Panc1 (cell line): ENCODE results near the gene TTLL11. TPM values are rescaled to one million over a fixed set of nuclear protein-coding genes. Genes with fewer than 3 reads are reported as not detected.

Source experiments
- ATAC-seq: fragments of 200-7000 bp; cut with Tn5 transposase; 2 replicates; pipeline ENCODE4 v1.9.1; 2020; ENCODE audit warnings: mild to moderate bottlenecking, moderate library complexity
- BruUV-seq: library from RNA; stranded (reverse); fragments of 400-500 nt; replicated peaks from 2 replicates; lab custom pipeline; 2021; lab: Mats Ljungman, UMichigan
- CTCF ChIA-PET: fragments of 300-600 bp; sonication (Branson Sonifier 250); formaldehyde crosslinking; loops from one replicate; lab custom pipeline; 2022; ENCODE audit warnings: antibody characterized with exemption; lab: Charles Lee
- POLR2A ChIA-PET: fragments of 300-600 bp; sonication (Branson Sonifier 250); formaldehyde crosslinking; loops from one replicate; lab custom pipeline; 2022; ENCODE audit warnings: antibody characterized with exemption; lab: Charles Lee
- DNase-seq: peaks from one replicate; pipeline ENCODE4 v3.0.0-alpha.2; 2010; ENCODE audit warnings: low read depth, low spot score
- H3K27ac ChIP-seq: 2 replicates; pipeline ENCODE4 v1.5.1; 2011; ENCODE audit warnings: mild to moderate bottlenecking, low read length, inconsistent platforms
- H3K27me3 ChIP-seq: fragments of 200-500 bp; sonication (Bioruptor generic); 2 replicates; pipeline ENCODE4 v1.6.0; 2014; ENCODE audit warnings: low read length, inconsistent platforms; ENCODE audit not compliant: control insufficient read depth, insufficient read depth
- H3K36me3 ChIP-seq: fragments of 200-500 bp; sonication (Bioruptor generic); 2 replicates; pipeline ENCODE4 v1.5.1; 2014; ENCODE audit warnings: inconsistent platforms, mild to moderate bottlenecking, low read length, moderate library complexity; ENCODE audit not compliant: control insufficient read depth, insufficient read depth
- H3K4me1 ChIP-seq: 2 replicates; pipeline ENCODE4 v1.5.1; 2011; ENCODE audit warnings: inconsistent platforms, mild to moderate bottlenecking, low read length, moderate library complexity; ENCODE audit not compliant: control insufficient read depth, insufficient read depth
- H3K4me3 ChIP-seq, 2 experiments: 2 replicates each; pipeline ENCODE4 v1.5.1; 2011 to 2012; ENCODE audit warnings: low read depth in 2 of 2, low read length in 2 of 2, mild to moderate bottlenecking in 2 of 2, inconsistent platforms in 1 of 2, moderate library complexity in 1 of 2
- H3K9me3 ChIP-seq: fragments of 200-500 bp; sonication (Bioruptor generic); 2 replicates; pipeline ENCODE4 v1.5.1; 2014; ENCODE audit warnings: low read depth, mild to moderate bottlenecking, inconsistent platforms, low read length, moderate library complexity; ENCODE audit not compliant: control insufficient read depth, insufficient read depth
- POLR2AphosphoS5 ChIP-seq: IDR thresholded peaks from 2 replicates; pipeline ENCODE4 v1.6.1; 2012; ENCODE audit warnings: mild to moderate bottlenecking, low read depth, low read length, moderate library complexity
- REST ChIP-seq, 2 experiments: IDR thresholded peaks; 2 replicates each; pipeline ENCODE4 v1.6.1; 2011 to 2012; ENCODE audit warnings: low read depth in 2 of 2, control low read depth in 1 of 2, low read length in 1 of 2, mild to moderate bottlenecking in 1 of 2, moderate library complexity in 1 of 2; ENCODE audit not compliant: insufficient read depth in 1 of 2
- SIN3A ChIP-seq: IDR thresholded peaks from 2 replicates; pipeline ENCODE4 v1.6.1; 2012; ENCODE audit warnings: low read depth, mild to moderate bottlenecking, low read length, moderate library complexity, borderline replicate concordance; ENCODE audit not compliant: insufficient read depth
- TCF7L2 ChIP-seq: IDR thresholded peaks from 2 replicates; pipeline ENCODE4 v1.6.1; 2011; ENCODE audit warnings: mild to moderate bottlenecking, low read depth, low read length, inconsistent platforms
- in situ Hi-C: cut with HindIII; loops from 2 replicates; pipeline ENCODE4 v1.10.0; 2016; ENCODE audit warnings: low sequenced_read_pairs, low pct_unique_long_range_greater_than_20kb
- intact Hi-C: fragments of 100-400 bp; cut with micrococcal nuclease; formaldehyde crosslinking; loops from one replicate; pipeline ENCODE4 v1.10.0; 2022; ENCODE audit not compliant: unreplicated experiment
- total RNA-seq: library from RNA; stranded (reverse); gene quantifications from one replicate; pipeline ENCODE4 v1.2.1, GENCODE V29; 2021; ENCODE audit not compliant: unreplicated experiment
- TF ChIP-seq, protein P1 (sequence below): fragments of 450-650 bp; IDR thresholded peaks from 2 replicates; pipeline ENCODE4 v1.5.1; 2017; ENCODE audit warnings: mild to moderate bottlenecking

Gene TTLL11
- total RNA-seq, 1 experiment from 2014 or later, result 1.1 TPM

DNA sequence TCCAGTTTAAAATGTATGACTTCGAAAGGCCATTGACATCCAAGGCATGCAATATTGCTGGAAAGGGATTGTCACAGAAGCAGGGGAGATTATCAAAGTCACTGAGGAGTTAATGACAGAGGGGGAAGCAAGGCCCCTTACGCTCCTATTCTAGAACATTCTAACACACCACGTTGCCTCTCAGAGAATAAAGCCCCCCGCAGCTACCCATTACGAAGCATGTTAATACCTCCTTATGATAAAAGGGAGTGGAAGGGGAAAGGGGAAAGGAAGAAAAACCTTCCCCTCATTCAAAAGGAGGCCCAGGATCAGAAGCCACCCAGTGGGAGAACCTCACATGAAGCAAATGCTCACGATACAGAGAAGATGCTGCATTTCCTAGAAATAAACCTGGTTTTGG is 228.0 kb downstream of the TTLL11 start:
- H3K9me3 ChIP-seq, result no peaks in the 10 kb centered on the region
- intact Hi-C loops (no loop called here), in situ Hi-C loops (no loop called here)
- no peak for TF ChIP-seq SIN3A
- H3K27ac ChIP-seq, result no peak overlapping the region
- DNase-seq (no peak), ATAC-seq (no peak)
- POLR2A ChIA-PET, result no interaction called here
- no TSS peak for BruUV-seq
- CTCF ChIA-PET, result no interaction called here
- H3K4me1 ChIP-seq, result no peaks in the 10 kb centered on the region
- H3K36me3 ChIP-seq, result no peaks in the 10 kb centered on the region
- H3K27me3 ChIP-seq, result no peaks in the 10 kb centered on the region
- H3K4me3 ChIP-seq, result no peak overlapping the region

DNA sequence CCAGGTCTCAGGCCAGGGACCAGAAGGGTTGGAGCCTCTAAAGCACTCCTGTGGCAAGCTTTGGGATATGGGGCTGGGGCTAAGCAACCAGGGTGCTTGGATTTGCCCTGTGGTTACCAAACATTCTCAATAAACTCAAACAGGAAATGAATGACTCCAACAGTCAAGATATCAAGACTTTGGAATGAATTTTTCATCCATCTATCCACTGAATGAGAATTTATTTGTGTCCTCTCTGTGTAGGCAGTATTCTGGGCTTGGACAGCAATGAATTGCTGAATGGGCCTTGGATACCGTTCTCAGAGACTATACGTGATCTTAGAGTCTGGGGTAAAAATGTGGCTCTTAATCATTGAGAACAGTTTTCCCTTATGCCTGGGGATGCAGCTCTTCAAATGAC is 229.2 kb downstream of the TTLL11 start:
- Histone ChIP-seq H3K4me3 (no peak overlapping the region), H3K27ac (no peak overlapping the region), H3K9me3 (no peaks in the 10 kb centered on the region), H3K4me1 (no peaks in the 10 kb centered on the region), H3K27me3 (no peaks in the 10 kb centered on the region), H3K36me3 (no peaks in the 10 kb centered on the region)
- BruUV-seq, result no TSS peak
- intact Hi-C loops (no loop called here), in situ Hi-C loops (no loop called here)
- ATAC-seq (no peak), DNase-seq (no peak)
- CTCF ChIA-PET, result no interaction called here
- POLR2A ChIA-PET, result no interaction called here
- TF ChIP-seq, protein P1, sequence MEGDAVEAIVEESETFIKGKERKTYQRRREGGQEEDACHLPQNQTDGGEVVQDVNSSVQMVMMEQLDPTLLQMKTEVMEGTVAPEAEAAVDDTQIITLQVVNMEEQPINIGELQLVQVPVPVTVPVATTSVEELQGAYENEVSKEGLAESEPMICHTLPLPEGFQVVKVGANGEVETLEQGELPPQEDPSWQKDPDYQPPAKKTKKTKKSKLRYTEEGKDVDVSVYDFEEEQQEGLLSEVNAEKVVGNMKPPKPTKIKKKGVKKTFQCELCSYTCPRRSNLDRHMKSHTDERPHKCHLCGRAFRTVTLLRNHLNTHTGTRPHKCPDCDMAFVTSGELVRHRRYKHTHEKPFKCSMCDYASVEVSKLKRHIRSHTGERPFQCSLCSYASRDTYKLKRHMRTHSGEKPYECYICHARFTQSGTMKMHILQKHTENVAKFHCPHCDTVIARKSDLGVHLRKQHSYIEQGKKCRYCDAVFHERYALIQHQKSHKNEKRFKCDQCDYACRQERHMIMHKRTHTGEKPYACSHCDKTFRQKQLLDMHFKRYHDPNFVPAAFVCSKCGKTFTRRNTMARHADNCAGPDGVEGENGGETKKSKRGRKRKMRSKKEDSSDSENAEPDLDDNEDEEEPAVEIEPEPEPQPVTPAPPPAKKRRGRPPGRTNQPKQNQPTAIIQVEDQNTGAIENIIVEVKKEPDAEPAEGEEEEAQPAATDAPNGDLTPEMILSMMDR, result no peak
- TF ChIP-seq TCF7L2 (no peak), REST (IDR thresholded peaks at IDR 0.05; ENCODE audit: insufficient read depth in 1 of 2, low read depth in 2 of 2, low read length in 1 of 2) (no peak), SIN3A (no peak), POLR2AphosphoS5 (no peak)

- ChIA-PET POLR2A (no interaction called here), CTCF (no interaction called here)
- DNase-seq, result no peak
- Histone ChIP-seq H3K36me3 (no peaks in the 10 kb centered on the region), H3K27ac (no peak overlapping the region), H3K27me3 (no peaks in the 10 kb centered on the region), H3K4me1 (no peaks in the 10 kb centered on the region), H3K9me3 (no peaks in the 10 kb centered on the region), H3K4me3 (no peak overlapping the region)
- in situ Hi-C loops, result no loop called here
- no TSS peak for BruUV-seq
- intact Hi-C loops, result no loop called here
- no peak for ATAC-seq
- TF ChIP-seq, protein P1, result no peak
- no peak for TF ChIP-seq TCF7L2
- no peak for TF ChIP-seq POLR2AphosphoS5
- no peak for TF ChIP-seq SIN3A
- TF ChIP-seq REST (IDR thresholded peaks at IDR 0.05; ENCODE audit: insufficient read depth in 1 of 2, low read depth in 2 of 2, low read length in 1 of 2), result no peak
Measured at GRCh38 chr9:121862371-121863332, 230.5 kb downstream of the TTLL11 start.
